HCT116 (cell line): ENCODE measurements around the gene FOXP2. TPM values are rescaled to one million over a fixed set of nuclear protein-coding genes. Genes with fewer than 3 reads are reported as not detected.
A peak's percentile ranks its signal among the peaks of the same experiment; 100 is the strongest.

Experiments used
- ATAC-seq: fragments of 200-7000 bp; cut with Tn5 transposase; 2 replicates; pipeline ENCODE4 v1.9.1; 2020; ENCODE audit warnings: mild to moderate bottlenecking, moderate library complexity
- BruUV-seq: library from RNA; stranded (reverse); fragments of 400-500 nt; replicated peaks from 2 replicates; lab custom pipeline; 2021; lab: Mats Ljungman, UMichigan
- CTCF ChIA-PET: fragments of 300-600 bp; sonication (Branson Sonifier 250); formaldehyde crosslinking; loops from one replicate; lab custom pipeline; 2021; ENCODE audit warnings: antibody characterized with exemption; lab: Charles Lee
- POLR2A ChIA-PET: fragments of 300-600, 350-600 bp; sonication (Branson Sonifier 250); formaldehyde crosslinking; loops from one replicate; lab custom pipeline; 2021; ENCODE audit warnings: antibody characterized with exemption; lab: Charles Lee
- RAD21 ChIA-PET, 2 experiments: fragments of 300-600 bp; sonication (Branson Sonifier 250); formaldehyde crosslinking; loops; one replicate each; lab custom pipeline; 2023; ENCODE audit warnings: low total read pairs in 2 of 2; ENCODE audit not compliant: uncharacterized antibody in 2 of 2, unreplicated experiment in 2 of 2, low non-redundant PET in 1 of 2; lab: Charles Lee
- DNase-seq: peaks from one replicate; pipeline ENCODE4 v3.0.0-alpha.2; 2010; ENCODE audit warnings: low read depth, low spot score
- H2AFZ ChIP-seq: fragments of 200-600 bp; shearing (Covaris generic), sonication (generic); 2 replicates; pipeline ENCODE4 v1.6.1; 2017; ENCODE audit warnings: low read depth, mixed run types, mixed read lengths, antibody characterized with exemption, low read length; ENCODE audit not compliant: poor library complexity, severe bottlenecking
- H3K27ac ChIP-seq: 2 replicates; pipeline ENCODE4 v1.5.1; 2012; ENCODE audit warnings: low read depth, low read length
- H3K27me3 ChIP-seq: fragments of 200-600 bp; sonication (generic); 2 replicates; pipeline ENCODE4 v1.6.1; 2016; ENCODE audit warnings: mixed run types, low read length, mixed read lengths; ENCODE audit not compliant: insufficient read depth
- H3K36me3 ChIP-seq, 2 experiments: fragments of 200-500 bp in 1 of 2; fragments of 200-600 bp in 1 of 2; sonication (Bioruptor generic) in 1 of 2; sonication (generic) in 1 of 2; 2 replicates each; pipeline versions ENCODE4 v1.5.1 to v1.6.1; 2014 to 2016; ENCODE audit warnings: low read length in 2 of 2, inconsistent platforms in 1 of 2, mixed read lengths in 1 of 2, mixed run types in 1 of 2; ENCODE audit not compliant: insufficient read depth in 2 of 2, control insufficient read depth in 1 of 2
- H3K4me1 ChIP-seq, 2 experiments: fragments of 200-600 bp in 1 of 2; sonication (generic) in 1 of 2; 2 replicates each; pipeline versions ENCODE4 v1.5.1 to v1.6.1; 2012 to 2017; ENCODE audit warnings: low read length in 2 of 2, inconsistent platforms in 1 of 2, mild to moderate bottlenecking in 1 of 2, mixed read lengths in 1 of 2, mixed run types in 1 of 2, moderate library complexity in 1 of 2; ENCODE audit not compliant: insufficient read depth in 2 of 2, control insufficient read depth in 1 of 2
- H3K4me2 ChIP-seq: fragments of 200-600 bp; sonication (generic); 2 replicates; pipeline ENCODE4 v1.6.1; 2017; ENCODE audit warnings: mixed run types, low read length, mixed read lengths
- H3K4me3 ChIP-seq, 2 experiments: fragments of 200-600 bp in 1 of 2; sonication (generic) in 1 of 2; replicated peaks in 1 of 2; 2 replicates each; pipeline ENCODE4 v1.5.1; 2011 to 2016; ENCODE audit warnings: low read length in 2 of 2, control low read depth in 1 of 2, low read depth in 1 of 2, mild to moderate bottlenecking in 1 of 2, mixed read lengths in 1 of 2, mixed run types in 1 of 2
- H3K79me2 ChIP-seq: fragments of 200-600 bp; sonication (generic); 2 replicates; pipeline ENCODE4 v1.6.1; 2017; ENCODE audit warnings: mild to moderate bottlenecking, mixed run types, low read length, moderate library complexity, mixed read lengths; ENCODE audit not compliant: insufficient read depth
- H3K9ac ChIP-seq: fragments of 200-600 bp; sonication (generic); 2 replicates; pipeline ENCODE4 v1.6.1; 2016; ENCODE audit warnings: low read length, mixed read lengths
- H3K9me2 ChIP-seq: fragments of 200-600 bp; sonication (generic), shearing (Covaris generic); 2 replicates; pipeline ENCODE4 v1.6.1; 2017; ENCODE audit warnings: mixed run types, mild to moderate bottlenecking, moderate library complexity; ENCODE audit not compliant: insufficient read depth
- H3K9me3 ChIP-seq, 2 experiments: fragments of 200-500 bp in 1 of 2; fragments of 200-600 bp in 1 of 2; sonication (Bioruptor generic) in 1 of 2; sonication (generic) in 1 of 2; 2 replicates each; pipeline ENCODE4 v1.6.1; 2014 to 2017; ENCODE audit warnings: low read length in 2 of 2, mixed read lengths in 2 of 2, inconsistent platforms in 1 of 2, low read depth in 1 of 2, mild to moderate bottlenecking in 1 of 2, mixed run types in 1 of 2, moderate library complexity in 1 of 2; ENCODE audit not compliant: control insufficient read depth in 1 of 2, insufficient read depth in 1 of 2
- H4K20me1 ChIP-seq: fragments of 200-600 bp; sonication (generic), shearing (Covaris generic); 2 replicates; pipeline ENCODE4 v1.6.1; 2017; ENCODE audit warnings: mixed run types, mild to moderate bottlenecking, moderate library complexity; ENCODE audit not compliant: insufficient read depth
- CBX3 ChIP-seq: IDR thresholded peaks from 2 replicates; pipeline ENCODE4 v1.6.1; 2012; ENCODE audit warnings: low read depth
- CEBPB ChIP-seq: IDR thresholded peaks from 2 replicates; pipeline ENCODE4 v1.6.1; 2012; ENCODE audit warnings: low read depth
- EGR1 ChIP-seq: IDR thresholded peaks from 2 replicates; pipeline ENCODE4 v1.6.1; 2012; ENCODE audit warnings: low read depth
- EZH2 ChIP-seq: fragments of 200-600 bp; sonication (generic); IDR thresholded peaks from 2 replicates; pipeline ENCODE4 v1.6.1; 2017; ENCODE audit warnings: antibody characterized with exemption, mixed run types
- EZH2phosphoT487 ChIP-seq: fragments of 200-600 bp; IDR thresholded peaks from 2 replicates; pipeline ENCODE4 v1.6.1; 2018; ENCODE audit warnings: antibody characterized with exemption, borderline replicate concordance
- FOSL1 ChIP-seq: IDR thresholded peaks from 2 replicates; pipeline ENCODE4 v1.6.1; 2012; ENCODE audit warnings: low read depth
- POLR2AphosphoS5 ChIP-seq: IDR thresholded peaks from 2 replicates; pipeline ENCODE4 v1.6.1; 2011; ENCODE audit warnings: mild to moderate bottlenecking, low read depth, low read length, moderate library complexity
- RAD21 ChIP-seq: IDR thresholded peaks from 2 replicates; pipeline ENCODE4 v1.6.1; 2012; ENCODE audit warnings: low read depth, mild to moderate bottlenecking
- SIN3A ChIP-seq: IDR thresholded peaks from 2 replicates; pipeline ENCODE4 v1.6.1; 2012; ENCODE audit warnings: low read depth
- SRF ChIP-seq: IDR thresholded peaks from 2 replicates; pipeline ENCODE4 v1.6.1; 2012; ENCODE audit warnings: low read depth
- TCF7L2 ChIP-seq: IDR thresholded peaks from 2 replicates; pipeline ENCODE4 v1.7.0; 2011; ENCODE audit warnings: borderline replicate concordance, inconsistent platforms; ENCODE audit not compliant: insufficient read depth, insufficient read length; ENCODE audit errors: extremely low read depth
- YY1 ChIP-seq: IDR thresholded peaks from 2 replicates; pipeline ENCODE4 v1.6.1; 2011; ENCODE audit warnings: low read length, low read depth, moderate library complexity, mild to moderate bottlenecking; ENCODE audit not compliant: insufficient replicate concordance; ENCODE audit errors: extremely low read depth
- ZFX ChIP-seq: fragments of 450-650 bp; IDR thresholded peaks from 2 replicates; pipeline ENCODE4 v1.6.1; 2017
- ZNF274 ChIP-seq: fragments of 200-500 bp; sonication (Bioruptor generic); IDR thresholded peaks from 2 replicates; pipeline ENCODE4 v1.6.1; 2014; ENCODE audit warnings: mild to moderate bottlenecking, low read depth, low read length, inconsistent platforms
- intact Hi-C: fragments of 100-400 bp; cut with micrococcal nuclease; formaldehyde crosslinking; loops from 2 replicates; pipeline ENCODE4 v1.10.0; 2022
- total RNA-seq: library from RNA; stranded (reverse); gene quantifications from one replicate; pipeline ENCODE4 v1.2.1, GENCODE V29; 2021; ENCODE audit not compliant: unreplicated experiment
- TF ChIP-seq, protein P1 (sequence below), 3 experiments: fragments of 200-600 bp in 1 of 3; sonication (generic) in 1 of 3; IDR thresholded peaks in 2 of 3; conservative IDR thresholded peaks in 1 of 3; 2 replicates each; pipeline ENCODE4 v1.5.1; 2012 to 2017; ENCODE audit warnings: low read depth in 2 of 3, low read length in 2 of 3, antibody characterized with exemption in 1 of 3, borderline replicate concordance in 1 of 3, control low read depth in 1 of 3, mild to moderate bottlenecking in 1 of 3, mixed read lengths in 1 of 3, mixed run types in 1 of 3, moderate library complexity in 1 of 3; ENCODE audit not compliant: insufficient read depth in 1 of 3
- TF ChIP-seq, protein P2 (sequence below): IDR thresholded peaks from 2 replicates; pipeline ENCODE4 v1.6.1; 2012

Gene FOXP2
- total RNA-seq, 1 experiment from 2014 or later, result 2.5 TPM

DNA sequence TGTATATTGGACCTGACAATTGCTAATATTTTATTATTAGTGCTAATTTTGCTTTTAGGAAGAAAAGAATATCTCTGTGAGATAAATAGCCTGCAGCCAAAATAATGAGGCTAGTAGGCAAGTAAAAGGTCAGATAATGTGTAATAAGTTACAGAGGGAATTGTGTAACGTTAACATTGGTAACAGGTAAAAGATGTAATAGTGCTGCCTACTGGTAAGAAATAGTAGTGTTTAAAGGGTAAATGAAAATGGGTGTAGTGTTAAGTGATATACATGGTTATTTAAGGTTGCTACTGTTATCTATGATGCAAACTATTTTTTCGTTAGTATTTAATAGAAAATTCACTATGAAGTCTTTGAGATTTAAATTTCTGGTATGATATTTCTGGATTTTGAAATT, 9.2 kb upstream of the FOXP2 start:
- BruUV-seq, result no TSS peak
- DNase-seq, result peak; percentile 8

More for the DNA sequence above, 9.2 kb upstream of the FOXP2 start:
- Histone ChIP-seq H3K9me3 (no peaks in the 10 kb centered on the region), H3K79me2 (no peaks in the 10 kb centered on the region), H3K9ac (no peak overlapping the region), H3K27ac (no peak overlapping the region), H3K27me3 (no peaks in the 10 kb centered on the region), H3K4me2 (no peak overlapping the region), H3K4me3 (no peak overlapping the region), H4K20me1 (no peaks in the 10 kb centered on the region), H2AFZ (no peak overlapping the region), H3K4me1 (no peaks in the 10 kb centered on the region), H3K9me2 (no peaks in the 10 kb centered on the region), H3K36me3 (no peaks in the 10 kb centered on the region)
- no peak for TF ChIP-seq POLR2AphosphoS5
- TF ChIP-seq TCF7L2, result no peak
- TF ChIP-seq CEBPB, result peak; percentile 60
- peak; percentile 71 for TF ChIP-seq RAD21
- no peak for TF ChIP-seq SRF
- TF ChIP-seq YY1, result no peak
- TF ChIP-seq CBX3, result no peak
- TF ChIP-seq FOSL1, result no peak
- TF ChIP-seq EZH2, result no peak
- TF ChIP-seq ZFX, result no peak
- TF ChIP-seq, protein P1, sequence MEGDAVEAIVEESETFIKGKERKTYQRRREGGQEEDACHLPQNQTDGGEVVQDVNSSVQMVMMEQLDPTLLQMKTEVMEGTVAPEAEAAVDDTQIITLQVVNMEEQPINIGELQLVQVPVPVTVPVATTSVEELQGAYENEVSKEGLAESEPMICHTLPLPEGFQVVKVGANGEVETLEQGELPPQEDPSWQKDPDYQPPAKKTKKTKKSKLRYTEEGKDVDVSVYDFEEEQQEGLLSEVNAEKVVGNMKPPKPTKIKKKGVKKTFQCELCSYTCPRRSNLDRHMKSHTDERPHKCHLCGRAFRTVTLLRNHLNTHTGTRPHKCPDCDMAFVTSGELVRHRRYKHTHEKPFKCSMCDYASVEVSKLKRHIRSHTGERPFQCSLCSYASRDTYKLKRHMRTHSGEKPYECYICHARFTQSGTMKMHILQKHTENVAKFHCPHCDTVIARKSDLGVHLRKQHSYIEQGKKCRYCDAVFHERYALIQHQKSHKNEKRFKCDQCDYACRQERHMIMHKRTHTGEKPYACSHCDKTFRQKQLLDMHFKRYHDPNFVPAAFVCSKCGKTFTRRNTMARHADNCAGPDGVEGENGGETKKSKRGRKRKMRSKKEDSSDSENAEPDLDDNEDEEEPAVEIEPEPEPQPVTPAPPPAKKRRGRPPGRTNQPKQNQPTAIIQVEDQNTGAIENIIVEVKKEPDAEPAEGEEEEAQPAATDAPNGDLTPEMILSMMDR (IDR thresholded peaks at IDR 0.05 in 2 of 3, conservative IDR thresholded peaks at IDR 0.05 in 1 of 3; ENCODE audit: borderline replicate concordance in 1 of 3, insufficient read depth in 1 of 3, low read depth in 2 of 3, low read length in 2 of 3), result peak; percentile 41 to 67 (median 51); a peak in 4 of 6 replicates
- TF ChIP-seq EZH2phosphoT487, result no peak
- TF ChIP-seq SIN3A, result no peak
- no peak for TF ChIP-seq ZNF274
- TF ChIP-seq, protein P2, sequence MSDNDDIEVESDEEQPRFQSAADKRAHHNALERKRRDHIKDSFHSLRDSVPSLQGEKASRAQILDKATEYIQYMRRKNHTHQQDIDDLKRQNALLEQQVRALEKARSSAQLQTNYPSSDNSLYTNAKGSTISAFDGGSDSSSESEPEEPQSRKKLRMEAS, result no peak
- no peak for TF ChIP-seq EGR1
- RAD21 ChIA-PET, result interaction anchor here in 1 of 2 experiments (0.9 kb wide), 1 partner anchor 324 kb away, joined by 3 read pairs; no protein-coding TSS in a partner anchor
- peak; percentile 74 for ATAC-seq
- CTCF ChIA-PET, result interaction anchor here (1.4 kb wide), 1 partner anchor 324 kb away, joined by 5 read pairs; no protein-coding TSS in a partner anchor
- intact Hi-C loops, result loop anchor here (1.0 to 5.0 kb wide), 3 partner anchors 319 to 378 kb away; no protein-coding TSS in a partner anchor
- POLR2A ChIA-PET, result no interaction called here
